GM19372 (cell line): ENCODE measurements around the gene ZNF267.
"Not testable (repeated sequence)": the region's sequence is repeated elsewhere in the genome, so short reads cannot be mapped to it uniquely, and the experiment has no call there.

ENCODE experiments used
- ATAC-seq: cut with Tn5 transposase; IDR thresholded peaks from one replicate; pipeline ENCODE4 v1.9.1; 2021; ENCODE audit warnings: mild to moderate bottlenecking, low read depth, moderate library complexity; ENCODE audit not compliant: unreplicated experiment

ZNF267 gene

GRCh38 chr16:31877876-31878642 lies 4.5 kb downstream of the ZNF267 start:
- no peak for ATAC-seq

- ATAC-seq = no peak
Measured at GRCh38 chr16:31879937-31880321, 6.3 kb downstream of the ZNF267 start.

- ATAC-seq = no peak
Measured at GRCh38 chr16:31880322-31880979, 6.8 kb downstream of the ZNF267 start.

DNA sequence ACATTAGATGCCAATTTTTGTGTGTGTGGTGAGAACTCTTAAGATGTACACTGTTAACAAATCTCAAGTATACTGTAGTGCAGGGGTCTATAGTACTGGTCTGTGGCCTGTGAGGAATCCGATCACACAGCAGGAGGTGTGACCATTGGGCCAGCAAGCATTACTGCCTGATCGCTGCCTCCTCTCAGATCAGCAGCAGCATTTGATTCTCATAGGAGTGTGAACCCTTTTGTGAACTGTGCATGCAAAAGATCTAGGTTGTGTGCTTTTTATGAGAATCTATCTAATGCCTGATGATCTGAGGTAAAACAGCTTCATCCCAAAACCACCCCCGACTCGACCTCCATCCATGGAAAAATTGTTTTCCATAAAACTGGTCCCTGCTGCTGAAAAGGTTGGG lies 12.6 kb downstream of the ZNF267 start:
- no peak for ATAC-seq

DNA sequence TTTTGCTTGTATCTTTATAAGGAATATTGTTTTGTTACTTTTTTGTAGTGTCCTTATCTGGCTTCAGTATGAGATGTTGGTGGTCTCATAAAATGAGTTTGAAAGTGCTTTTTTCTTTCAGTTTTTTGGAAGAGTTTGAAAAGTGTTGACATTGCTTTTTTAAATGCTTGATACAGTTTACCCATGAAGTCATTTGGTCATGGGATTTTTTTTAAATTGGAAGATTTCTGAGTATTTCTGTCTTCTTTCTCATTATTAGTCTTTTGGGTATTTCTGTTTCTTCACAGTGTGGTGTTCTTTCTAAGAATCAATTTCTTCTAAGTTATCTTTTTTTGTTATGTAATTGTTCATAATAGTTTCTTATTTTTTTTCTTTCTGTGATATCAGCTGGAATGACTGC lies 15.1 kb downstream of the ZNF267 start:
- ATAC-seq = no peak

DNA sequence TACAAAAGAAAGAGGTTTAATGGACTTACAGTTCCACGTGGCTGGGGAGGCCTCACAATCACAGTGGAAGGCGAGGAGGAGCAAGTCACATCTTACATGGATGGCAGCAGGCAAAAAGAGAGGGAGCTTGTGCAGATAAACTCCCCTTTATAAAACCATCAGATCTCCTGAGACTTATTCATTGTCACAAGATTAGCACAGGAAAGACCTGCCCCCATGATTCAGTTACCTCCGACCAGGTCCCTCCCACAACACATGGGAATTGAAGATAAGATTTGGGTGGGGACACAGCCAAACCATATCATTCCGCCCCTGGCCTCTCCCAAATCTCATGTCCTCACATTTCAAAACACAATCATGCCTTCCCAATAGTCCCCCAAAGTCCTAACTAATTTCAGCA lies 18.5 kb downstream of the ZNF267 start:
- ATAC-seq = not testable (repeated sequence)

DNA sequence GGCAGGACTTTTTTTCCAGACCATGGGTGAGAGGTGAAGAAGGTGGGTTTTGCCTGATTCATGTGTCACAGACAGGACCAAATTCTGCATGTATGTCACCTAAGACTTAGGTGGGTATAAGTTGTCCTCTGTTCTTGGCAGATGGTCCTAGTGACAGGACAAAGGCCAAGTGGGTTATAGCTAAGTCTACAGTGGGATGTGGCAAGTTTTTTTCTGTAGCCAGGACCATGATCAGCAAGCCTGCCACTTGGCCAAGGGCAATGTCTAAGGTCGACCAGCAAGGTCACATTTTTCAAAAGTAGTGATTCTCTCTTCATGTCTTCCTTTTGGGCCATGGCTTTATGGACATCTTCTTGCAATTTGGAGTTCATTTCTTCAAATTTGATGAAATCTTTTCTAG lies 20.2 kb downstream of the ZNF267 start:
- no peak for ATAC-seq

- no peak for ATAC-seq
Measured at GRCh38 chr16:31897283-31897682, 23.7 kb downstream of the ZNF267 start.

DNA sequence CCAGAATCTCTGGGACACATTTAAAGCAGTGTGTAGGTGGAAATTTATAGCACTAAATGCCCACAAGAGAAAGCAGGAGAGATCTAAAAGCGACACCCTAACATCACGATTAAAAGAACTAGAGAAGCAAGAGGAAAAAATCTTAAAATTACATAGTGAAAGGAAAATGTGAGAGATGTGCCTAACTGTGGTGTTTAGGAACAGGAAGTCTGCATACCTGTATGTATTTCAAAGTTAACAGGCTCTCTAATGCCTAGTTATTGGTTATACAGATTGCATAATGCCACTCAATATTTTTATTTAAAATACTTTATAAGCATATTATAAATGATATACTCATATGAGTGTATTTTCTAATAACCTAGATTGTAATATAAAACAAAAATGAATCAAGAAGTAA lies 25.9 kb downstream of the ZNF267 start:
- no peak for ATAC-seq

DNA sequence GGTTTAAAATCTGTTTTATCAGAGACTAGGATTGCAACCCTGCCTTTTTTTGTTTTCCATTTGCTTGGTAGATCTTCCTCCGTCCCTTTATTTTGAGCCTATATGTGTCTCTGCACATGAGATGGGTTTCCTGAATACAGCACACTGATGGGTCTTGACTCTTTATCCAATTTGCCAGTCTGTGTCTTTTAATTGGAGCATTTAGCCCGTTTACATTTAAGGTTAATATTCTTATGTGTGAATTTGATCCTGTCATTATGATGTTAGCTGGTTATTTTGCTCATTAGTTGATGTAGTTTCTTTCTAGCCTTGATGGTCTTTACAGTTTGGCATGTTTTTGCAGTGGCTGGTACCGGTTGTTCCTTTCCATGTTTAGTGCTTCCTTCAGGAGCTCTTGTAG lies 31.0 kb downstream of the ZNF267 start:
- ATAC-seq = not testable (repeated sequence)

- ATAC-seq = no peak
Measured at GRCh38 chr16:31913668-31914067, 40.1 kb downstream of the ZNF267 start.

DNA sequence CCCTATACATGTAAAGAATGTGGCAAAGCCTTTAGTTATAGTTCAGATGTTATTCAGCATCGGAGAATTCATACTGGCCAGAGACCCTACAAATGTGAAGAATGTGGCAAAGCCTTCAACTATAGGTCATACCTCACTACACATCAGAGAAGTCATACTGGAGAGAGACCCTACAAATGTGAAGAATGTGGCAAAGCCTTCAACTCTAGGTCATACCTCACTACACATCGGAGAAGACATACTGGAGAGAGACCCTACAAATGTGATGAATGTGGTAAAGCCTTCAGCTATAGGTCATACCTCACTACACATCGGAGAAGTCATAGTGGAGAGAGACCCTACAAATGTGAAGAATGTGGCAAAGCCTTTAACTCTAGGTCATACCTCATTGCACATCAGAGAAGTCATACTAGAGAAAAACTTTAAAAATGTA lies 42.5 kb downstream of the ZNF267 start:
- ATAC-seq = no peak

DNA sequence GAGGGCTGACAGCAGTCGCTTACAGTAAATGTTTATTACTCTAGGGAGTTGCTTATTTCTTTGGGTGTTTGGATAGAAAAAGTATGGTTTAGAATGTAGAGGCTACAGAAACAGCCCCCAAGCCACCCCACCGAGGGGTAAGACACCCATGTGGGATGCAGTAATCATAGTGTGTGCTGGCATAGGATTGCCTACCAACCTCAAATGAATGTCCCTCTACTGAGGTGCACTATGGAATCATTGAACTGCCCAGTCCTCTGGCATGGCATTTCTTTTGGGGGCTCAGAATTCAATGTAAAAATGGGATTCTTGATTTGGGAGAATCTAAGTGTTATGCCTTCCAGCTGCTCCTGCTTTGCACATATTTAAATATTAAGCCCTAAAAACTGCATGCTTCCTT lies 46.8 kb downstream of the ZNF267 start:
- ATAC-seq = no peak

- ATAC-seq = not testable (repeated sequence)
Measured at GRCh38 chr16:31951806-31952205, 78.2 kb downstream of the ZNF267 start.

GRCh38 chr16:31952206-31952605 lies 78.6 kb downstream of the ZNF267 start:
- not testable (repeated sequence) for ATAC-seq

DNA sequence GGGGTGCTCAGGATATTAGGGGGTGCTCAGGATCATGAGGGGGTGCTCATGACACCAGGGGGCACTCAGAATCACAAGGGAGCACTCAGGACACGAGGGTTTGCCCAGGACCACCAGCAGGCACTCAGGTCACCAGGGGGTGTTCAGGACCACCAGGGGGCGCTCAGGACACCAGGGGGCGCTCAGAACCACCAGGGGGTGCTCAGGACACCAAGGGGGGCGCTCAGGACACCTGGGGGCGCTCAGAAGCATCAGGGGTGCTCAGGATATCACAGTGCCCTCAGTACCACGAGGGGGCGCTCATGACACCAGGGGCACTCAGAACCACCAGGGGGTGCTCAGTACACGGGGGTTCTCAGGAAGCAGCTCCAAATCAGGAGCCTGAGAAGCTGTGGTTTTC lies 82.6 kb downstream of the ZNF267 start:
- not testable (repeated sequence) for ATAC-seq

GRCh38 chr16:31960186-31960910 lies 86.7 kb downstream of the ZNF267 start:
- not testable (repeated sequence) for ATAC-seq
